OCI-LY1 (cell line): ENCODE results near the gene SLC22A2.

ENCODE experiments used
- H2AFZ ChIP-seq: fragments of 200-600 bp; sonication (generic), shearing (Covaris generic); 2 replicates; pipeline ENCODE4 v1.6.0; 2014; ENCODE audit warnings: antibody characterized with exemption, mild to moderate bottlenecking, low read length
- H3F3A ChIP-seq: fragments of 200-600 bp; sonication (generic), shearing (Covaris generic); 2 replicates; pipeline ENCODE4 v1.6.0; 2014; ENCODE audit warnings: mild to moderate bottlenecking, antibody characterized with exemption, low read length, moderate library complexity; ENCODE audit not compliant: insufficient read depth
- H3K27ac ChIP-seq: fragments of 200-600 bp; sonication (generic); 2 replicates; pipeline ENCODE4 v1.5.1; 2014; ENCODE audit warnings: low read length, mixed run types, mild to moderate bottlenecking, low read depth; ENCODE audit not compliant: poor library complexity, severe bottlenecking
- H3K27me3 ChIP-seq: fragments of 200-600 bp; sonication (generic); 2 replicates; pipeline ENCODE4 v1.6.0; 2014; ENCODE audit warnings: antibody characterized with exemption, mild to moderate bottlenecking, low read length, moderate library complexity; ENCODE audit not compliant: insufficient read depth
- H3K36me3 ChIP-seq: fragments of 200-600 bp; sonication (generic); 2 replicates; pipeline ENCODE4 v1.6.1; 2014; ENCODE audit warnings: mild to moderate bottlenecking, antibody characterized with exemption, low read length, moderate library complexity, mixed read lengths; ENCODE audit not compliant: insufficient read depth
- H3K4me1 ChIP-seq: fragments of 200-600 bp; sonication (generic); 2 replicates; pipeline ENCODE4 v1.5.1; 2014; ENCODE audit warnings: mild to moderate bottlenecking, low read length, moderate library complexity; ENCODE audit not compliant: insufficient read depth, severe bottlenecking
- H3K4me2 ChIP-seq: fragments of 200-600 bp; sonication (generic), shearing (Covaris generic); 2 replicates; pipeline ENCODE4 v1.6.1; 2014; ENCODE audit warnings: low read length
- H3K4me3 ChIP-seq: fragments of 200-600 bp; sonication (generic); 2 replicates; pipeline ENCODE4 v1.5.1; 2014; ENCODE audit warnings: low read length, low read depth, mild to moderate bottlenecking, mixed read lengths; ENCODE audit not compliant: poor library complexity, severe bottlenecking
- H3K79me2 ChIP-seq: fragments of 200-600 bp; shearing (Covaris generic); 2 replicates; pipeline ENCODE4 v1.6.1; 2016; ENCODE audit warnings: mixed run types, low read length, mixed read lengths; ENCODE audit not compliant: insufficient read depth
- H3K9ac ChIP-seq: fragments of 200-600 bp; sonication (generic), shearing (Covaris generic); 2 replicates; pipeline ENCODE4 v1.6.1; 2014; ENCODE audit warnings: mild to moderate bottlenecking, low read length, mixed read lengths
- H3K9me2 ChIP-seq: fragments of 200-600 bp; sonication (generic), shearing (Covaris generic); 2 replicates; pipeline ENCODE4 v1.6.1; 2014; ENCODE audit warnings: low read depth, mild to moderate bottlenecking, low read length, mixed read lengths
- H3K9me3 ChIP-seq: fragments of 200-600 bp; shearing (Covaris generic); 2 replicates; pipeline ENCODE4 v1.6.1; 2014; ENCODE audit warnings: low read length, mixed read lengths
- H4K20me1 ChIP-seq: fragments of 200-600 bp; sonication (generic), shearing (Covaris generic); 2 replicates; pipeline ENCODE4 v1.6.0; 2016; ENCODE audit warnings: mild to moderate bottlenecking, low read length; ENCODE audit not compliant: insufficient read depth
- CTCF ChIP-seq: fragments of 200-600 bp; sonication (generic), shearing (Covaris generic); IDR thresholded peaks from 2 replicates; pipeline ENCODE4 v1.5.1; 2017; ENCODE audit warnings: mild to moderate bottlenecking, antibody characterized with exemption, low read length, moderate library complexity, mixed read lengths
- EZH2 ChIP-seq: fragments of 200-600 bp; sonication (generic), shearing (Covaris generic); IDR thresholded peaks from 2 replicates; pipeline ENCODE4 v1.8.0; 2017; ENCODE audit warnings: borderline replicate concordance, mixed run types, mild to moderate bottlenecking, antibody characterized with exemption, low read length, moderate library complexity, mixed read lengths

The SLC22A2 gene

GRCh38 chr6:160277546-160277945 lies 18.9 kb upstream of the SLC22A2 start:
- H3K4me1 ChIP-seq, result no peaks in the 10 kb centered on the region
- no peaks in the 10 kb centered on the region for H3K9me2 ChIP-seq
- no peaks in the 10 kb centered on the region for H3K79me2 ChIP-seq
- no peak overlapping the region for H3K27ac ChIP-seq
- H4K20me1 ChIP-seq, result no peaks in the 10 kb centered on the region
- no peak overlapping the region for H3K4me2 ChIP-seq
- TF ChIP-seq EZH2 (no peak), CTCF (no peak)
- H3K36me3 ChIP-seq, result no peaks in the 10 kb centered on the region
- H3K9me3 ChIP-seq, result no peaks in the 10 kb centered on the region
- no peak overlapping the region for H3K9ac ChIP-seq
- 0 out of 2 replicates have a peak, but pooled peaks cover 3% of the 10 kb centered on the region for H3K27me3 ChIP-seq
- H3F3A ChIP-seq, result no peaks in the 10 kb centered on the region
- no peak overlapping the region for H2AFZ ChIP-seq
- no peak overlapping the region for H3K4me3 ChIP-seq

- no peaks in the 10 kb centered on the region for H4K20me1 ChIP-seq
- no peak for TF ChIP-seq EZH2
- no peak for TF ChIP-seq CTCF
- H3K9ac ChIP-seq, result no peak overlapping the region
- H3K79me2 ChIP-seq, result no peaks in the 10 kb centered on the region
- no peaks in the 10 kb centered on the region for H3F3A ChIP-seq
- H3K27ac ChIP-seq, result no peak overlapping the region
- no peak overlapping the region for H3K4me3 ChIP-seq
- no peak overlapping the region for H2AFZ ChIP-seq
- no peak overlapping the region for H3K4me2 ChIP-seq
- H3K9me2 ChIP-seq, result no peaks in the 10 kb centered on the region
- no peaks in the 10 kb centered on the region for H3K9me3 ChIP-seq
- H3K4me1 ChIP-seq, result no peaks in the 10 kb centered on the region
- no peaks in the 10 kb centered on the region for H3K36me3 ChIP-seq
- H3K27me3 ChIP-seq, result 0 out of 2 replicates have a peak, but pooled peaks cover 3% of the 10 kb centered on the region
Observed at GRCh38 chr6:160277144-160277543, 18.5 kb upstream of the SLC22A2 start.

- no peak for TF ChIP-seq EZH2
- TF ChIP-seq CTCF, result no peak
Observed at GRCh38 chr6:160276126-160276525, 17.5 kb upstream of the SLC22A2 start.

More at GRCh38 chr6:160276126-160276525, 17.5 kb upstream of the SLC22A2 start:
- H3K4me2 ChIP-seq, result no peak overlapping the region
- no peak overlapping the region for H3K9ac ChIP-seq
- H2AFZ ChIP-seq, result no peak overlapping the region
- H3K9me2 ChIP-seq, result no peaks in the 10 kb centered on the region
- H3K4me3 ChIP-seq, result no peak overlapping the region
- H3K9me3 ChIP-seq, result no peaks in the 10 kb centered on the region
- H3K36me3 ChIP-seq, result no peaks in the 10 kb centered on the region
- no peaks in the 10 kb centered on the region for H4K20me1 ChIP-seq
- 0 out of 2 replicates have a peak, but pooled peaks cover 3% of the 10 kb centered on the region for H3K27me3 ChIP-seq
- no peaks in the 10 kb centered on the region for H3K4me1 ChIP-seq
- H3K27ac ChIP-seq, result no peak overlapping the region
- H3K79me2 ChIP-seq, result no peaks in the 10 kb centered on the region
- no peaks in the 10 kb centered on the region for H3F3A ChIP-seq
